Right atrium auricular region (tissue), 2 donors: ENCODE measurements around the gene GPRC5A. TPM values are rescaled to one million over a fixed set of nuclear protein-coding genes. Genes with fewer than 3 reads are reported as not detected.
A peak's percentile ranks its signal among the peaks of the same experiment; 100 is the strongest.

ENCODE experiments used
- DNase-seq: peaks from one replicate; pipeline ENCODE4 v3.0.0-alpha.2; 2019; ENCODE audit warnings: low spot score
- H3K27ac ChIP-seq, 2 donors: fragments of 200-600 bp; sonication (generic); 1 replicate in 1 of 2; 2 replicates in 1 of 2; pipeline ENCODE4 v1.5.1; 2016 to 2019
- H3K27me3 ChIP-seq, 2 donors: fragments of 200-600 bp; sonication (generic); one replicate each; pipeline versions ENCODE4 v1.5.1 to v1.6.0; 2017 to 2019
- H3K36me3 ChIP-seq: fragments of 200-600 bp; sonication (generic); one replicate; pipeline ENCODE4 v1.5.1; 2016
- H3K4me1 ChIP-seq, 2 donors: fragments of 200-600 bp; sonication (generic); one replicate each; pipeline versions ENCODE4 v1.5.1 to v1.6.0; 2017 to 2019
- H3K4me3 ChIP-seq, 2 donors: fragments of 200-600 bp; sonication (generic); 1 replicate in 1 of 2; 2 replicates in 1 of 2; pipeline ENCODE4 v1.5.1; 2017 to 2019; ENCODE audit warnings: mild to moderate bottlenecking in 1 of 2, moderate library complexity in 1 of 2
- H3K9me3 ChIP-seq, 2 donors: fragments of 200-600 bp; sonication (generic); one replicate each; pipeline ENCODE4 v1.5.1; 2019
- CTCF ChIP-seq, 2 donors: fragments of 200-600 bp; sonication (generic); IDR thresholded peaks; one replicate each; pipeline ENCODE4 v1.5.1; 2019; ENCODE audit warnings: antibody characterized with exemption in 2 of 2
- total RNA-seq, 2 donors: library from RNA; depleted of rRNA; stranded (reverse); fragments of >200 nt; gene quantifications; one replicate each; pipeline ENCODE4 v1.1.0, GENCODE V29; 2016

Gene GPRC5A
- total RNA-seq, 2 donors from 2014 or later, result 10.1 to 14.3 TPM

GRCh38 chr12:12902036-12902435, 10.7 kb downstream of the GPRC5A start:
- no peak for DNase-seq
- Histone ChIP-seq H3K4me1 (no peaks in the 10 kb centered on the region), H3K36me3 (no peaks in the 10 kb centered on the region), H3K4me3 (no peak overlapping the region), H3K9me3 (no peaks in the 10 kb centered on the region), H3K27ac (peak overlapping the region; percentile 72 to 79), H3K27me3 (no peaks in the 10 kb centered on the region)
- TF ChIP-seq CTCF (IDR thresholded peaks at IDR 0.05), result no peak

GRCh38 chr12:12903642-12904609, 12.6 kb downstream of the GPRC5A start:
- Histone ChIP-seq H3K4me3 (no peak overlapping the region), H3K9me3 (no peaks in the 10 kb centered on the region), H3K27me3 (no peaks in the 10 kb centered on the region), H3K4me1 (no peaks in the 10 kb centered on the region), H3K36me3 (no peaks in the 10 kb centered on the region), H3K27ac (no peak overlapping the region)
- no peak for TF ChIP-seq CTCF (IDR thresholded peaks at IDR 0.05)
- no peak for DNase-seq

- Histone ChIP-seq H3K9me3 (no peaks in the 10 kb centered on the region), H3K27ac (no peak overlapping the region), H3K36me3 (no peaks in the 10 kb centered on the region), H3K4me1 (peaks cover 0 to 8% of the 10 kb centered on the region in 2 donors), H3K4me3 (no peak overlapping the region), H3K27me3 (no peaks in the 10 kb centered on the region)
- DNase-seq, result no peak
- no peak for TF ChIP-seq CTCF (IDR thresholded peaks at IDR 0.05)
Observed at GRCh38 chr12:12907552-12907951, 16.2 kb downstream of the GPRC5A start.

GRCh38 chr12:12908252-12908651, 16.9 kb downstream of the GPRC5A start:
- H3K27me3 ChIP-seq, result no peaks in the 10 kb centered on the region
- H3K4me1 ChIP-seq, result peaks cover 0 to 8% of the 10 kb centered on the region in 2 donors
- no peak overlapping the region for H3K27ac ChIP-seq
- H3K36me3 ChIP-seq, result no peaks in the 10 kb centered on the region
- no peak for DNase-seq
- no peak for TF ChIP-seq CTCF (IDR thresholded peaks at IDR 0.05)
- H3K4me3 ChIP-seq, result no peak overlapping the region
- no peaks in the 10 kb centered on the region for H3K9me3 ChIP-seq

GRCh38 chr12:12908711-12909110, 17.3 kb downstream of the GPRC5A start:
- no peak overlapping the region for H3K27ac ChIP-seq
- TF ChIP-seq CTCF (IDR thresholded peaks at IDR 0.05), result no peak
- H3K4me3 ChIP-seq, result no peak overlapping the region
- peaks cover 0 to 8% of the 10 kb centered on the region in 2 donors for H3K4me1 ChIP-seq
- no peaks in the 10 kb centered on the region for H3K36me3 ChIP-seq
- no peak for DNase-seq
- no peaks in the 10 kb centered on the region for H3K9me3 ChIP-seq
- H3K27me3 ChIP-seq, result no peaks in the 10 kb centered on the region
